HG02870 (cell line): ENCODE results near the gene F12.
A peak's percentile ranks its signal among the peaks of the same experiment; 100 is the strongest.
"Not testable (repeated sequence)": the region's sequence is repeated elsewhere in the genome, so short reads cannot be mapped to it uniquely, and the experiment has no call there.

Experiments used
- ATAC-seq: cut with Tn5 transposase; IDR thresholded peaks from one replicate; pipeline ENCODE4 v1.9.1; 2021; ENCODE audit warnings: mild to moderate bottlenecking, moderate library complexity; ENCODE audit not compliant: unreplicated experiment

The F12 gene

DNA sequence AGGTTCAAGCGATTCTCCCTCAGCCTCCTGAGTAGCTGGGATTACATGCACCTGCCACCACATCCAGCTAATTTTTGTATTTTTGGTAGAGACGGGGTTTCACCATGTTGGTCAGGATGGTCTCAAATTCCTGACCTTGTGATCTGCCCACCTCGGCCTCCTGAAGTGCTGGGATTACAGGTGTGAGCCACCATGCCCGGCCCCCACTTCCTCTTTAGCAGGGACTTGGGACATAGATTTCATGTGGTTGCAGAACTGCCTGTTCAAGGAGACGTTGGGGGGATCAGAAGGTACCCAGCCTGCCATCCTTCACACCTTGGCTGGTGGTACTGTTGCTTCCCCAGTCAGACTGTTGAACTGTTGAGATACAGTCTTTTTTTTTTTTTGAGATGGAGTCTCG is 7.7 kb upstream of the F12 start:
- ATAC-seq = not testable (repeated sequence)

DNA sequence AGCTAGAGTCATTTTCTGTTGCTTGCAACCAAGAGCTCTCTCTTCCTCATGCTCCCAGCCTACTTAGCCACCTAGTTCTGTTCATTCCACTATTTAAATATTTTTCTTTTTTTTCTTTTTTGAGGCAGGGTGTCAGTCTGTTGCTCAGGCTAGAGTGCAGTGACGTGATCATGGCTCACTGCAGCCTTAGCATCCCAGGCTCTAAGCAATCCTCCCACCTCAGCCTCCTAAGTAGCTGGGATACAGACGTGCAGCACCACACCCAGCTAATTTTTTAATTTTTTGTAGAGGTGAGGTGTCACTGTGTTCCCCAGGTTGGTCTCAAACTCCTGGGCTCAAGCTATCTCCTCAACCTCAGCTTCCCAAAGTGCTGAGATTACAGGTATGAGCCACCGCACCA is 5.1 kb upstream of the F12 start:
- no peak for ATAC-seq

DNA sequence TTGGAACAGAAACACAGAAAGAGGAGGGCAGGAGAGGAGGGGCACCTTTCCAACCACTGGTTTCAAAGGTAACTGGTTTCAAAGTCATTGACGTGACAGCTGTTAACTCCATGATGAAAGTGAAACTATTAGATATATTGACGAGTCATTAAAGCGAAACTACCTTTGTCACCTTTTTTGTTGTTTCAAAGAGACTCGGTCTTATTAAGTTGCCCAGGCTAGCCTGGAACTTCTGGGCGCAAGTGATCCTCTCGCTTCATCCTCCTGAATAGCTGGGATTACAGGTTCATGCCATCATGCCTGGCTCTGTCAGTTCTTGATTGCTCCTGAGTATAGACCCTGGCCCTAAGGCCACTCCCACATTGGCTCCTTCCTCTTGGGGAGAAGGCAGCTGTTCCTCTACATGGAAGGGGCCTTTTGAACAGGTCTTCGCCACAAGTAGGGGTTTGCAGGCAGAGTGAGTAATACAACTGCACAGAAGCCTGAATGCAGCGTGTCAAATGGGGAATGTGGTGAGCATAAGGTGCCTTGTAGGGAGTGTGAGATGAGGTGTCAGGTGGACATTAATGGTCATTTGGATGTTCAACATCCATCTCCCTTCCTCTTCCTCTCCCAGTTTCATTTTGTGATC is 3.4 kb upstream of the F12 start:
- ATAC-seq = no peak

DNA sequence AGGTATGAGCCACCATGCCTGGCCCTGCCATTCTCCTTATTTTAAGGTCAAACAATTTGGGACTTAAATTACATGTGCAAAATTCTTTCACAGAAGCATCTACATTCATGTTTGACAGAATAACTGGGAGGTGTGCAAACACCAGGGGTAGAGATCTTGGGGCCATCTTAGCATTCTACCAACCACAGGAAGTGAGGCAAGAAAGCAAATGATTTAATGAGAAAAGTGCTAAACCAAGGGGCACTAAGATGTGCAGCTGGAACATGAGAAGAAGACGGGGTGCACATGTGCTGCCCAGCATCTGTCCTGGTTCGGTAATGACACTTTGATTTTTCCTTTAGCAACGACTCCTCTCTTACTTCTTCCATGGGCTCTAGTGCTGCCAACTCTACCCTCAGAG is 1.2 kb upstream of the F12 start:
- ATAC-seq = no peak

DNA sequence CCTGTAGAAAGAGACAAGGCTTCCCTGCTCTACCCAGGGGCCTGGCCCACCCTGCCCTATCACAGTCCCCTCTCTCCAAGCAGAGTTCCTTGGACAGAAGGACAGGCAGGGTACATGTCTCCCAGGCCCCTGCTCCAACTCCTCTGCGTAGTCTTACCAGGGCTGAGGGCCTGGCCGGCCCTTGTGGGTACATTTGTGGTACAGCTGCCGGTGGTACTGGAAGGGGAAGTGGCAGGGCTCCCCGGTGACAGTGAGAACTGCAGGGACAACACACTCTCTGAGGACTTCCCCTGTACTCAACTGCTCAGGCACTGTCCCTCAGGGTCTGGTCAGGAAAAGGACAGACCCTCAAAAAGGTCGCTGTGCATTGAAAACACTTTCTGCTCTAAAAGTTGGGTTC is 3.6 kb downstream of the F12 start:
- no peak for ATAC-seq

DNA sequence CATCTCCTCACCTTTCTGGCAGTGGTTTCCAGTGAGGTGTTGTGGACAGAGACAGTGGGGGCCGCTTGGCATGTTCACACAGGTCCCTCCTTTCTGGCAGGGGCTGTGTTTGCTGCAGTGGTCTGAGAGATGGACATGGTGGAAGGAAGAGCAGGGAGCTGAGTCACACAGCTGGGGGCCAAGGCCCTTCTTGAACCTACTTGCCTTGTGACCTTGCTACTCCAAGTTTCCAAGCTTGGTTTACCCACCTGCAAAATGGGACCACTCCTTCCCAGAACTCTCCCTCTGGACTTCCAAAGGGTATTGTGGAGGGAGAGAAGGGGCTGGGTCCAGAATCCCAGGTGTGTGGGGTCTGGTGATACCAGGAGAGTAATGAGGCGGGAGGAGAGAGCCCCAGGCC is 4.1 kb downstream of the F12 start:
- no peak for ATAC-seq

DNA sequence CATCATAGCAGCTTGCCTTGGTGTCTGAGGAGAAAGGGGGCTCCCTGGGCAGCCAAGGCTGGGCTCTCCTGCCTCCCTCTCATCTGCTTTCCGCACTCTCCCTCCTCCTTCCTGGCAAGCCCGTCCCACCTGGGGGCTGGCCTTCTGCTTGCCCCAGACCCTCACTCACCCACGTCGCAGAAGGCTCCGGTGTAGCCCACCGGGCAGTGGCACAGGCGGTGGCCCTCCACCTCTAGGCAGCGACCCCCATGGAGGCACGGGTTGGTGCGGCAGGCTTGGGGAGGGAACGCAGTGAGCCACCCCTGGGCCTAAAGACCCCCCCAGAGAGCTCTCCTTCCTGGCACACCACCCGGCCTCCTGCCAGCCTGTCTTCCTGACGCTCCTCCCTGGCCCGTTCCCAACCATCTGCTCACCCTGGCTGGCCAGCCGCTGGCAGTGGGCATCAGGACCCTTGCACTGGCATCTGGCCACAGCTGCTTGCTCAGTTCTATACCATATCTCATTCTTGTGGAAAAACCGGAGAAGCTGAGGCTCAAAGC is 4.7 kb downstream of the F12 start:
- ATAC-seq = no peak

DNA sequence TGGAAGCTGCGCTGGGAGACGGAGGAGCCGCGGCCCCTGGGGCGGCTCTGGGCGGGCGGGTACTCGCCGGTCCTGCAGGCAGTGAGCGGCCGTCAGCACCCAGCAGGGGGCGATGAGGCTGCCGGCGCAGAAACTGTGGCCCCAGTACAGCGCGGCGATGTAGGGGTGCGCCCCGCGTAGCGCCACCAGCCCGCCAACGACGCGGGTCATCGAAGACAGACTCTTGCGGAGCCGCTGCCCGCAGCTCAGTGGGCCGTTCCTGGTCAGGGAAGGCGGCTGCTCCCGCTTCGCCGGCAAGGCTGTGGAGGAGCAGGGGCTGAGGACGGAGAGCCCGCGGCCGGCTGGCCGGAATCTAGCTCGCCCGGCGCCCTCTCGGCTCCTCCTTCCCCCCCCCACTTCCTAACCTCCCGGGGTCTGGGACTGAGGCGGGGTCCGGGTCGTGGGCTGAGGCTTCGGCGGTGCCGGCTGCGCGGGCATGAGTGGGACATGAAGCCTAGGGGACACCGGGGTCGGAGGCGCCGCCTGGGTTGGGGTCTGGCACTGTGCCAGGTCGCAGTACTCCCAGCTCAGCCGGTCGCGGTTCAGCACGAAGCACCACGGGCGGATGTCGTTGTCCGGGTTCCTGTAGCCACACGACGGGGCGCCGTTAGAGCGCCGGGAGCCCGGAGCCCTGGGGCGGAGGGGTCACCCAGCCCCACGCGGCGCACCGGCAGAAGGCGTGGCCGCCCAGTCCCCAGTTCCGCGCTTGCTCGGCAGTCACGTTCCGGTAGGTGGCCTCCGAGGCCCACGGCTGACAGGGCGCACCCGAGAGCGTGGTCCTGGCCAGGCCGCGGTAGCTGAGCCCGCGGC is 5.3 kb downstream of the F12 start:
- peak; percentile 78 for ATAC-seq

DNA sequence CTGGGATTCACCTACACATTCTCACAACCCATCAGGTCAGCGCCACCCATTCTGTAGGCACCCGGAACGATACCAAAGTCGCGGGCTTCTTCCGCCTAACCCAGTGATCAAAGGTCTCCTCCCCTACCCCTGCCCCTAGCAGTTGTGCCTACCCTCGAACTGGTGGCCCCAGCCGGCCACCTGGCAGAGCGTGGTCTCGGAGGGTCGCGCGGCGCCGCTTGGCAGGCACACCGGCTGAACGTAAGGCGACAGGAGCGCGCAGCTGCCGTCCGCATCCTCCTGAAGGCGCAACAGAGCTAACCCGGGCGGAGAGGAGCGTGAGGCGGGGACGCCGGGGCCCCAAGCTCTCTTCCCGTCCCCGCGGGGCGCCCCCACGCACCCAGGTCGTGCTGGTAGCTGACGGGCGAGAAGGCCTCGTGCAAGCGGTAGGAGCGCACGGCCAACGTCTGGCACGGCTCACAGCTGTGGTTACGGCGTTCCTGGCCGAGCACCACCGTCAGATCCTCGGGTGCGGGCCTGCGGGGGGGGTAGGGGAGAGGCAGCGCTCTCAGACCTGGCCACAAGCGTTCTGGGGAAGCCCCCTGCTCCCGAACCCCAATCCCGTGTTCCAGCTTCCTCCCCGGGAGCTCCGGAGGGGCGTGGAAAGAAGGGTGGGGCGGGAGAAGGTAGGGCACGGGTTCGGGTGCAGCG is 6.1 kb downstream of the F12 start:
- peak; percentile 18 for ATAC-seq

DNA sequence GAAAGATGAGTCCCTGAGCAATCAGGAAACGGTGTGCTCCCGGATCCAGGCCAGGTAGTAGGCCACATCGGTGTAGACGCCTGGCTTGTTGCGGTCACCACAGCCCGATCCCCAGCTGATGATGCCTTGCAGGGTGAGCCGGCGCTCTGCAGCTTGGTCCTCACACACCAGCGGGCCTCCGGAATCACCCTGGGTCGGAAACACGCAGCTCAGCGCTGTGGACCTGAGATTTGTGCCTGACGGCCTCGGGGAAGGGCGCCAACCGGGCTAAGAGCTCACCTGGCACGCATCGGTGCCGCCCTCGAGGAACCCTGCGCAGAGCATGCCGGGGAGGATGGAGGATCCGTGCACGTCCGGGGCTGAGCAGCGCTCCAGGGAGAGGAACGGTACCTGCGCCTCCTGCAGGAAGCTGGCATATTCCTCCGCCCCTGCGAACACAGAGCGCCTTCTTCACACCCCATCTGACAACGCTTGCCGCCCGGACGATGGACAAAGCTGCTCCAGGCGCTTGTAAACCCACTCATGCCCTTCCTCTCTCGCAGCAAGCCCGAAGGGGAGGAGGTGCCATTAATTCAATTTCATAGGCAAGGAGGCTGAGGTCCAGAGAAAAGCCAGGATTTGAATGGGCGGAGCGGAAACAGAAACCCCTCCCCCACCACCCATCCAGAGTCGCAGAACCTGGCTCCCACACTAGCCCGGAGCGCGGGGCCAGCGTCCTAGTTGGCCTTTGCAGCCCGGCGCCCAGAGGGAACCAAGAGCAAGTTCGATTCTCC is 6.9 kb downstream of the F12 start:
- no peak for ATAC-seq

DNA sequence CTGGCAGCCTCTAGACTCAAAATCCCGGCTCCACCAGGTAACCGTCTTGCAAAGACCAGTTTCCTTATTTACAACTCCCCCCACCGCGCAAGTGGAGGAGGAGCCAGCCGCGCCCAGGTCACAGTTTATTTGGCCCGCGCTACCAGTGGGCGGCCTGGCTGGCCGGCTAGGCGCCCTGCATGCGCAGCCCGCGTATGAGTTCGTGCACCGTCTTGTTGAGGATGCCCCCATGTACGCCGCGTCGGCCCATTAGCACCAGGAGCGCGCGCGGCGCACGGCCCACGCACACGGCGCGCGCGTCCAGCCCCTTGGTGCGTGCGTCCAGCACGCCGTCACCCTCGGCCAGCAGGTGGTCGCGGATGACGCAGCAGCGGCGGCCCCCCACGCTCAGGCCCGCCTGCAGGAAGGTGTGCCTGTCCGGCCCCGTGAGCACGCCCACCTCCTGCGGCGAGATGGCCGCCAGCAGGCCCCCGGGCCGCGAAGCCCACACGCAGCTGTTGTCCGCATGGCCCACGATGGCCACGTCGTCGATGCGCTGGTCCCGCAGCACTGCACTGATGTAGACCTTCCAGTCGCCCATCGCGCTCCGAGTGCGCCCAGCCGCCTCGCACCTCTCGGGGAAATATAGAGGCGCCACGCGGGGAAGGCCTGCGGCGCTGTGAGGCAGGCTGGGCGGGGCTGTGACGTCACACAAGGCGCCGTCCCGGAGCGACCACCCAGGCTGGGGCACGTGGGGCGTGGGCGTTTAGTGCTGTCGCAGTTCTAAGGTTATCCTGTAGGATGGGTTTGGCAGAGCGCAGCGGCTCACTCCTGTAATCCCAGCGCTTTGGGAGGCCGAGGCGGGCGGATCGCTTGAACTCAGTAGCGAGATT is 9.1 kb downstream of the F12 start, which contains the start of gene PFN3:
TSS of gene PFN3 (minus strand) at position 665 of the 872 bp plus-strand sequence. CDS start at position 580, 85 bp downstream.
- no peak for ATAC-seq

DNA sequence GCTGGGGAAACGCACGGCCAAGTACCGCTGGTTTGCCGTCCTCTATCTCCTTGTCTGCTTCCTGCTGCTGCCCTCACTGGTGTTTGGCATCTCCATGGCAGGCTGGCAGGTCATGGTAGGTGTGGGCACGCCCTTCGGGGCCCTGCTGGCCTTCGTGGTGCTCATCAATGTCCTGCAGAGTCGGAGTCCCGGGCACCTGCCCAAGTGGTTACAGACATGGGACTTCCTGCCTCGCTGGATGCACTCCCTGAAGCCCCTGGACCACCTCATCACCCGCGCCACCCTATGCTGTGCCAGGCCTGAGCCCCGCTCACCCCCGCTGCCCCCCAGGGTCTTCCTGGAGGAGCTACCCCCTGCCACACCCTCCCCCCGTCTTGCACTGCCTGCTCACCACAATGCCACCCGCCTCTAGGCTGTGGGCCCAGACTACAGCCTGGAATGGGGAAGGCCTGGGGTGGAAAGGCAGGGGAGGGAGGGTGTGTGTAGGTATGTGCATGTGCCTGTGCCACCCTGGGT is 11.4 kb downstream of the F12 start:
- no peak for ATAC-seq

DNA sequence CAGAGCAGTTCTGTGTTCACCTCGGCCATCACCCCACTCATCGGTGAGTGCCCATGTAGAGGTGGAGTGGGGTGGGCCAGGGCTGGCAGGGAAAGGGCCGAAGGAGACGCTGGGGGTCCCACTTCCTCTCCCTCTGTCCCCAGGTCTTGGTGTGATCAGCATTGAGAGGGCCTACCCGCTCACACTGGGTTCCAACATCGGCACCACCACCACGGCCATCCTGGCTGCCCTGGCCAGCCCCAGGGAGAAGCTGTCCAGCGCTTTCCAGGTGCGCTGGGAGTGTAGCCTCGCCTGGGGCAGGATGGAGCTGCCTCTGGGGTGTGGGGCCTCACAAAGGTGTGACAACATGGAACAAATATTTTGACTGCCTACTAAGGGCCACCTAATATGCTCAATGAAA is 12.6 kb downstream of the F12 start:
- no peak for ATAC-seq

DNA sequence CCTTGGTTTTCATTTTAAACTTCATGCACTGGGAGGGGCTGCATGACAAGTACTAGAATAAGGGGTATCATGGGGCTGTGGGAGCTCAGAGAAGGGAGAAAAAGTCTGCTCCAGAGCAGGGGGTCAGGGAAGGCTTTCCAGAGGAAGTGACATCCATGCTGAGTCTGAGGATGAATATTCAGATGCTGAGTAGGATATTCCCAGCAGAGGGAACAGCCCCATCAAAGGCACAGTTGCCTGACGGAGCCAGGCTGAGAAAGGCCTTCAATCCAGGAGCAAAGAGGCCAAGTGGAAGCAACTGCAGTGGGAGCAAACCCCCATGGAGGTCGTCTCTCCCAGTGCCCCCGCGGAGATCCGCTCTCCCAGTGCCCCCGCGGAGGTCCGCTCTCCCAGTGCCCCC is 13.3 kb downstream of the F12 start:
- no peak for ATAC-seq

DNA sequence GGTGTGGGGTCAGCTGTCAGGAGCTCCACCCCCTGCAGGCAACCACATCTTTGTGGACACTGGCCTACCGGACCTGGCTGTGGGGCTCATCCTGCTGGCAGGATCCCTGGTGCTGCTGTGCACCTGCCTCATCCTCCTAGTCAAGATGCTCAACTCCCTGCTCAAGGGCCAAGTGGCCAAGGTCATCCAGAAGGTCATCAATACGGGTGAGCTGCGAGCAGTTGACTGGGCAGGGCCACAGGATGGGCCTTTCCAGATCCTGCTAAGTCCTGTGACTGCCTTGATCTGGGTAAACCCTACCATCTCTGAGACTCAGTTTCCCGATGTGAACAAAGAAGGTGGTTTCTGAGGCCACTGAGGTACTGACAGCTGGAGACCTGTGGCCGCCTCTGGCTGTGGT is 15.4 kb downstream of the F12 start:
- no peak for ATAC-seq

DNA sequence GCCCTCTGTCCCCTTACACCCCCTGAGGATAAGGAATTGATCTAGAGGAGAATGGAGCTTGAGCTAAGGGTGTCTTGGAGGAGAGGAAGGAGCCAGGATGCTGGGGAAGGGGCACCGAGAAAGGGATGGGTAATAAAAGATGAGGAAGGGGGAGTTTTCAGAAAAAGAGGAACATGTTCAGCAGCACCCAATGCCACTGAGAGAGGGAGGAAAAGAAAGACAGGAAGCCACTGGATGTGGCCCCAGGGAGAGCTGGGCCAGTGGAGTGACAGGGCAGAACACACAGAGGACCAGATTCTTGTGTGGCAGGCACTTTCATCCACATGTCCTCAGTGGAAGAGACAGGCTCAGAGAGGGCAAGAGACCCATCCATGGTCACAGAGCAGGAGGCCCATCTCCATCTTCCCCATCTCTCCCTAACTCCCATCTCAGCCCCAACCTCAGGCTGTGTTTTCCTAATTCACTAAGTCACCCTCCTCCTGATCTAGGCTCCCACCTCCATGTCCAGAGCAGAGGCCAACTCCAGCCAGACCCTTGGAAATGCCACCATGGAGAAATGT is 16.1 kb downstream of the F12 start:
- ATAC-seq = no peak

DNA sequence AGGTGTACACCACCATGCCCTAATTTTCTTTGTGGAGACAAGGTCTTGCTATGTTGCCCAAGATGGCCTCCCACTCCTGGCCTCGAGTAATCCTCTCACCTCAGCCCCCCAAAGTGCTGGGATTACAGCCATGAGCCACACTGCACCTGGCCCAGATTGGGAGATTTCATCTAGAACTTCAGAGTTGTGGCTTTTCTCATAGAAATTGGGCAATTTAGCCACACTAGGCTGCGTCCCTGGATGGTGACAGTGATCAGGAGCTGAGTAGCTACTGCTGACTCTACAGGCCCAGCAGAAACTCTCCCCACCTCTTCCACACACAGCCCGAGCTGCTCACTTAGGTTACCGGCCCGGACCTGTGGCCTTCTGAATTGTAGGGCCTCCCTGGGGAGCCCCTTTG is 16.6 kb downstream of the F12 start:
- ATAC-seq = no peak

DNA sequence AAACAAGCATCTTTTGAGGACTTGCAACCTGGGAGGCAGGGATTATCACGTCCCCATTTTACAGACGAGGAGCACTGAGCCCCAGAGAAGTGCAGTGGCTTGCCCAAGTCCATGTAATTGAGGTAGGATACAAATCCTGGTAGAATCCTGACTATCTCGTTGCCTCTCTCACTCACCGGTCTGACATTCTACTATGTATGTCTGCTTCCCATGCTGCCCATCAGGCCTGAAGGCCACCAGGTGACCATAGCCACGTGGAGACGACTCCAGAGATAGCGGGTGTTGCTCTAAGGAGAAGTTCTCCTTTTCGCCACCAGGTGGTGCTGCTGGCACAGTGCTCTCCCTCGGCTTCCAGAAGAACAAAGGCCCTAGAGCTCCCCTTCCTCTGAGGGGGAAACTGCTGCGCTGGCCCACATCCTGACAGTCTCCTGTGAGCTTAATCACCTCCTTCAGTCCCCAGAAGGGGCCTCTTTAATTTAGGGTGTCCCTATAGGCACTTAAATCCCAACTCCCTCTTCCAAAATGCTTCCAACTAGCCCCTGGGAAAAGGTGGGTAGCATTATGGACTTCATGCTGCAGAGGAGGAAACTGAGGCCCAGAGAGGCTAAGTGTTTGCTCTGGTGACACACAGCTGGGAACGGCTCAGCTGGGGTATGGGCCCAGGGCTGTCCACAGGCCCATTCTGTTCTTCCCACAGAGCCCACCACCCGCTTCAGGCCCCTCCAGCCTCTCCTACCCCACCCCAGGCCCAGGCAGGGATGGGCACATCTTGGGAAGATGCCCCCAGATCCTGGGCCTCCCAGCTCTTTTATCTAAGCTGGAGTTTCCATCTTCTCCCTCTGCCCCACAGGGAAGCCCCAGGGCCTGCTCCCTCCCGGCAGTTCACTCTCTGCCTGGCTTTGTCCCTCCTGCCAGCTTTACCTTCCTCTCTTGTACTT is 18.7 kb downstream of the F12 start:
- peak; percentile 47 for ATAC-seq
